GM06990 (cell line): ENCODE measurements around the gene AMN1.
"Not testable (repeated sequence)": the region's sequence is repeated elsewhere in the genome, so short reads cannot be mapped to it uniquely, and the experiment has no call there.

ENCODE experiments used
- DNase-seq: peaks from one replicate; pipeline ENCODE4 v3.0.0-alpha.2; 2011; ENCODE audit not compliant: insufficient read length; ENCODE audit errors: extremely low read depth
- H3K27me3 ChIP-seq: replicated peaks from 2 replicates; pipeline ENCODE4 v1.6.0; 2011; ENCODE audit warnings: low read length; ENCODE audit not compliant: control insufficient read depth, insufficient read depth
- H3K36me3 ChIP-seq: 2 replicates; pipeline ENCODE4 v1.5.1; 2011; ENCODE audit warnings: low read length; ENCODE audit not compliant: control insufficient read depth, insufficient read depth
- H3K4me3 ChIP-seq: replicated peaks from 2 replicates; pipeline ENCODE4 v1.5.1; 2011; ENCODE audit warnings: low read depth, mild to moderate bottlenecking, control low read depth, low read length
- CTCF ChIP-seq: IDR thresholded peaks from 2 replicates; pipeline ENCODE4 v1.5.1; 2011; ENCODE audit warnings: low read length, control low read depth, mild to moderate bottlenecking, inconsistent platforms; ENCODE audit not compliant: insufficient read depth, poor library complexity, severe bottlenecking

The AMN1 gene

GRCh38 chr12:31768046-31768445 lies 39.2 kb upstream of the AMN1 start:
- no peak for TF ChIP-seq CTCF
- Histone ChIP-seq H3K4me3 (no peak overlapping the region), H3K27me3 (no peaks in the 10 kb centered on the region), H3K36me3 (no peaks in the 10 kb centered on the region)
- DNase-seq: no peak

- H3K36me3 ChIP-seq: no peaks in the 10 kb centered on the region
- no peak for TF ChIP-seq CTCF
These were observed 37.1 kb upstream of the AMN1 start for GRCh38 chr12:31765931-31766330.

DNA sequence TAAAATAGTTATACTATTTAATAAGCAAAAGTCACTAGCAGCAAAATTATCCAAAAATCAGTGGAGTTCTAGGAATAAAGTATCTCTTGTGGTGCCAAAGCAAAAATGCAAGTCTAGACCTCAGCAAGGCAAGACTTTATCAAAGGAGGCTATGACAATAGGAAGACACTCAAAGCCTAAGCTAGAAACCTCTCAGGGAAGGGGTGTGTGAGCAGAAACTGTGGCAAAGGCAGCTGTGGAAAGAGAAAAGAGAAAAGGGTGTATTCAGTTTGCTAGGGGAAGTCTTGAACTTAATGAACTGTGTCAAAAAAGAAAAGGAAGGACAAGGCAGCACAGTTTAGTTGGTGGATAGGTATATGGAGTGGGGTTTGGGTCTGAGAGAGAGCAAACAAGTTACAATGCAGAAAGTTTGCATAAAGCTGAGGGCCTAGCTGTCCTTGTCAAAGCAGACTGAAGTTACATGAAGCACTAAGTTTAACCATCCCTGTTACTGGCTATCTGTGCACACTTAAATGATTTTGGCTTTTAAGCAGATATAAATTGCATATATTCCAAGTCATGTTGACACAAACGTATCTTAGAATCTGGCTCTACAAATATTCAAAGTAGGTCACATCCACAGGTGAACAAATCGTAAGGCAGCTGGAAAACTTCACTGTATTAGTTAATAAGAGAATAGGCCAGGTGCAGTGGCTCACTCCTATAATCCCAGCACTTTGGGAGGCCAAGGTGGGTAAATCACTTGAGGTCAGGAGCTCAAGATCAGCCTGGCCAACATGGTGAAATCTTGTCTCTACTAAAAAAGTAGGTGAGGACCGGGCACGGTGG lies 31.0 kb upstream of the AMN1 start:
- H3K4me3 ChIP-seq: no peak overlapping the region
- no peak for DNase-seq
- no peaks in the 10 kb centered on the region for H3K36me3 ChIP-seq
- no peak for TF ChIP-seq CTCF
- no peaks in the 10 kb centered on the region for H3K27me3 ChIP-seq

More at GRCh38 chr12:31765931-31766330, 37.1 kb upstream of the AMN1 start:
- DNase-seq: no peak
- H3K4me3 ChIP-seq: no peak overlapping the region
- H3K27me3 ChIP-seq: no peaks in the 10 kb centered on the region

GRCh38 chr12:31758297-31758696 lies 29.5 kb upstream of the AMN1 start:
- not testable (repeated sequence) for H3K27me3 ChIP-seq, H3K4me3 ChIP-seq, H3K36me3 ChIP-seq, DNase-seq

DNA sequence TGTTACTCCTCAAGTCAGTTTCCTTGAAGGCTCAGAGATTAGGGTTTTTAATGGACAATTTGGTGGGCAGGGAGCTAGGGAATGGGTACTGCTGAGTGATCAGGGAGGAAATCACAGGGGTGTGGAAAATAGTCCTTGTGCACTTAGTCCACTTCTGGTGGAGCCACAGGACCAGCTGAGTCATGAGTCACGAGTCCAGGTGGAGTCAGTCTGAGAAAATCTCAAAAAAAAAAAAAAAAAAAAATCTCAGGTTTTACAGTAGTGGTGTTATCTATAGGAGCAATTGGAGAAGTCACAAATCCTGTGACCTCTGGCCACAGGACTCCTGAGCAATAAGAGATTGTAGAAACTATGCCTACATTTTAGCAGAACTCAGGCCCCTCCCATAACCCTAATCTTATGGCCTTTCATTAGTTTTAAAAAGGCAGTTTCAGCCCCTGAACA lies 28.2 kb upstream of the AMN1 start:
- Histone ChIP-seq H3K4me3 (no peak overlapping the region), H3K36me3 (no peaks in the 10 kb centered on the region), H3K27me3 (no peaks in the 10 kb centered on the region)
- no peak for DNase-seq
- TF ChIP-seq CTCF: no peak

DNA sequence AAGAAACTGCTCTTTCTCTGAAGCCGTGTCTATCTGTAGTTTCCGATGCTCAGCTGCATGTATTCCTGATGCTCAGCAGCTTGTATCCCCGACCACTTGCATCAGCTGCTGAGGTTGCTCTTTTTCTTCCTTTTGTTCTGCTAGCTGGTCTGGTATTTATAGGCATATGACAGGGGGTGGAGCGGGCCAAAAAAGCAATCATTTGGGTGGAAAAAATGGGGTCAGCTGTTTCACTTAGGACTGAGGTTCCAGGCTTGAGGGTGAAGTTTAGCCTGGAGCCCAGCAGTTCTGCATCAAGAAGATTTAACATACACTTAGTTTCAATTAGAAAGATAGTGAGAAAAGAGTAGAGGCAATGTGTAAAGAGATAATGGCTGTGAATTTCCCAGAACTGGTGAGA lies 23.6 kb upstream of the AMN1 start:
- Histone ChIP-seq H3K27me3 (no peaks in the 10 kb centered on the region), H3K36me3 (no peaks in the 10 kb centered on the region), H3K4me3 (no peak overlapping the region)
- TF ChIP-seq CTCF: no peak
- DNase-seq: no peak
